Dermis blood vessel endothelial cell (primary cell): ENCODE data around the gene PRR18. TPM values are rescaled to one million over a fixed set of nuclear protein-coding genes. Genes with fewer than 3 reads are reported as not detected.

Experiments
- DNase-seq: peaks from one replicate; pipeline ENCODE4 v3.0.0; 2010
- total RNA-seq: library from RNA; depleted of rRNA; stranded (reverse); fragments of >200 nt; gene quantifications from 2 replicates; pipeline ENCODE4 v1.2.3, GENCODE V29; 2014

PRR18 gene
- total RNA-seq, 1 donor from 2014 or later, result not detected

DNA sequence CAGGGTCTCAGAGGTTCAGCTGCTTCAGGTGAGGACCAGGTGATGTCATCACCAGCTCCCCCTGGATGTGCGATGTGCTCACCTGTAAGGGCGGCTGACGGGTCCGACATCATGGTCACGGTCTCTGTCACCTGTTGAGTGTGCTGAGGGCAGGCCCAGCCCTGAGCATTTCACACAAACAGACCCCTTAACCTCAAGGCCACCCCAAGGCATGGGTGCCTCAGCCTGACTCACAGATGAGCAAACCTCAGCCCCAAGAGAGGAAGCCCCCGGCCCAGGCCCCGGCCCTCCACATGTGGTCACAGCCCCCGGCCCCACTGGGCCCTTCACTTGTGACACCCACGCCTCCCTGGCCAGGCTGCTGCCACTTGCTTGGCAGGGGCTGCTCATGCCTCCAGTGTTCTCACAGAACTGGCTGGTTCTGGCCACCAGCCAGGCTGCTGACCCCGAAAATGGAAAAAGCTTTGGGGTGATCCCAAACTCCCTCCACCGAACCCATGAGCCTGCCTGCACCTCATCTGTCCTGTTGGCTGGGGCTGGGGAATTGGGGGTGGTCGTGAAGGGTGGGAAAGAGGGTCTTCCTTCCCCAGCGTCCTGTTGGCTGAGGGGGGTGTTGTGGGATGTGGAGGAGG, 33.3 kb downstream of the PRR18 start:
- DNase-seq, result no peak

DNA sequence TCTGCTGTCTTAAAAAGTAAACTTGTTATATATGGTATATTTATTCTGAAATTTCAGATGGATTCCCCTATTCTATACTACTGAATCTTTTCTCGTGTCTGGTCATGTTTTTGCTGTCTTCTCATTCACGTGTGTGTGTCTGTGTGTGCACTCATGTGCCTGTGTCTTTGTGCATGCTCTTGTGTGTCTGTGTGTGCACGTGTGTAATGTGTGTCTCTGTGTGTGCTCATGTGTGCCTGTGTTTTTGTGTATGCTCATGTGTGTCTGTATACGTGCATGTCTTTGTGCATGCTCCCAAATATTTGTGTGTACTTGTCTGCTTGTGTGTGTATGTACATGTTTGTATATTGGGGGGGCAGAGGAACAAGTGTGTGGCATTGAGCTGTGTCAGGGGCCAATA, 34.0 kb downstream of the PRR18 start:
- DNase-seq, result no peak

DNA sequence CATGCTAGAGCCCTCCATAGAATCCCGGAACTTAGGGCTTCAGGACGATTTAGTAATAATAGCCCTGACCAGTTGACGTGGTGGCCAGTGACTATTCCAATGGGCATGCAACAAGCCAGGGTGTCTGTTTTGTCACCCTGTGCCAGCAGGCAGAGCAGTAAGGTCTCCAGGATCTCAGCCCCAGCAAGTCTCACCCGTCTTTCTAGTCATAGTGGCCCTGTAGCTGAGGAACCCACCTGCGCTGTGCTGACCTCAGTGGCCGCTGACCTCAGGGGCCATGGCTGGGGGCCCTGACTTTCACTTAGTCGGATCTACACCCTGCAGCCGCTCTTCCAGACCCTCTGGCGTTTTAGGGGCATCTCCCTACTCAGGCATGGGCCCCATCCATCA, 36.8 kb downstream of the PRR18 start:
- no peak for DNase-seq

DNA sequence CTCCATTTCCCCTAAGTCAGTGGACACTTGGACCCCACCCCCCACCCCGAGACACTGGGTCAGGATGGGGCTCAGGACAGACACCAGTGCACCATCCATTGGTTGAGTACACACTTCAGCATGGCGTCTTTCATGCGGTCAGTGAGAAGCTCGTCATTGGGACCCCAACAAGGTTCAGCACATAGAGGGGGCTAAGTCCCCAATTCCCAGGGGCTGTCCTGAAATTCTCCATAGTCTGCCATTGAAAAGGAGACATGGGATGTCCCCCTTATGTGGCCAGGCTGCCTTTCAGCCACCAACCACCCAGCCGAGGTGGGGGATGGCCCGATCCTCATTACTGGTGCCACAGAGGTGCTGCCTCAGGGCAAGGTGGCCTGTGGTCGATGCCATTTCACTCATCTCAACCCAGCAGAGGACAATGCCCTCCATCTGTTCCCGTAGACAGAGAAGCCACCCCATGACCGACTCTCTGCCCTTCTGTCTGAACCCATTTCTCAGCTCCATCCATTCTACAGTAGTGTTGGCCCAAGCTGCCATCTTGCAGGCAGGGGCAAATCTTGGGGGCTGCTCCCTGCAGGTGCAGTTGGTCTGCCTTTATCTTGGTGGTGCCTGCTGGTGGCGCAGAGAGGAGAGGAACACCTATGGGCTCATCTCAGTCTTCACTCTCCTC, 37.4 kb downstream of the PRR18 start:
- no peak for DNase-seq

DNA sequence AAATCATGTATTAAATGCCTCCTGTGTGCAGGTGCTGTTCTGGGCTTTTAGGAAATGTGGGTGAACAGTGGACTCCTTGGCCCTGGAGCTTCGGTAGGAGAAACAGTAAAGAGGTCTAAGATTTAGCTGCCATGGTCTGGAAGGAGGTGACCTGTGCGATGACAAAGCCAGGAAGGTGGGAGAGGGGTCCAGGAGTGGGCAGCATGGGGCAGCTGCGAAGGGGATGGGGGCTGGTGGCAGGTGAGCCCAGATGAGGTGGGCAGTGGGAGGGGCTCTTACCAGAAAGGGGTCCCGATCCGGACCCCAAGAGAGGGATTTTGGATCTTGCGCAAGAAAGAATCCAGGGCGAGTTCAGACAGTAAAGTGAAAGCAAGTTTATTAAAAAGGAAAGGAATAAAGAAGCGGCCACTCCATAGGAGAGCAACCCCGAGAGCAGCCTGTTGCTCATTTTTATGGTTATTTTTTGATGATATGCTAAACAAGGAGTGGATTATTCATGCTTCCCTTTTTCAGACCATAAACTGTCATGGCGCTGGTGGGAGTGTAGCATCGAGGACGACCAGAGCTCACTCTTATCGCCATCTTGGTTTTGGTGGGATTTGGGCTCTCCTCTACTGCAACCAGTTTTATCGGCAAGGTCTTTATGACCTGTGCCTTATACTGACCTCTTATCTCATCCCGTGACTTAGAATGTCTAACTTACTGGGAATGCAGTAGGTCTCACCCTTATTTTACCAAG, 38.7 kb downstream of the PRR18 start:
- no peak for DNase-seq

DNA sequence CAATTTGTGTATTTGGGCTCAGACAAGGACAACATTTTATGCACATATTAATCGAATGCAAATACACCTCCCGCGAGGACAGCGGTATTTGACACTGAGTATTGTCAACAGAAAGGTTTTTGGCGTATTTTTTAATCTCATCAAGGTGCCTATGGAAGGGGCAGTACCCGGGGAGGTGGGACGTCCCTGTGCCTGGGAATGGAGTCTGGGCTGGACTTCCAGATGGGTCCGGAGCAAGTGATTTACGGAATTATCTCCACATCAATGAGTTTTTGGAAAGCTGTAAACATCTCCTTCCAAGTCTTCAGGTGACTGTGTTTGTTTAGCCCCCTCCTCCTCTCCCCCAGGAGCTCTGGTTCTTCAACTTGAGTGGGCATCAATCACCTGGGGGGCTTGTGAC, 39.8 kb downstream of the PRR18 start:
- DNase-seq, result no peak

DNA sequence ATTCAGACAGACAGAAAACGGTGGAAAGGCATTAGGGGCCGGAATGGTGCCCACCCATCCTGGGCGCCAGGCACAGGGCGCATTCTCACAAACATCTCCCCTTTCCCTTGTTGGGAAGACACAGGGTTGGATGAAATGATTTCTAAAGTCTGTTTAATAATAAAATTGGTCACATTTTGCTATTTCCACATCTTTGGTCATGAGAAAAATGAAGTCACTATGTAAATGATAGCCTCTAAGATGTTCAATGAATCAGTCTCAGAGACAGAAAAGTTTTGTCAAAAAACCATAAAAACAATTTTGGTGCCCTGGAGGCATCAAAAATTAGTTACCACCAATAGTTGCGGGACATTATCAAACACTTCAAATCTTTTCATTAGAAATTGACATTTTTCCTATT, 40.7 kb downstream of the PRR18 start:
- no peak for DNase-seq

DNA sequence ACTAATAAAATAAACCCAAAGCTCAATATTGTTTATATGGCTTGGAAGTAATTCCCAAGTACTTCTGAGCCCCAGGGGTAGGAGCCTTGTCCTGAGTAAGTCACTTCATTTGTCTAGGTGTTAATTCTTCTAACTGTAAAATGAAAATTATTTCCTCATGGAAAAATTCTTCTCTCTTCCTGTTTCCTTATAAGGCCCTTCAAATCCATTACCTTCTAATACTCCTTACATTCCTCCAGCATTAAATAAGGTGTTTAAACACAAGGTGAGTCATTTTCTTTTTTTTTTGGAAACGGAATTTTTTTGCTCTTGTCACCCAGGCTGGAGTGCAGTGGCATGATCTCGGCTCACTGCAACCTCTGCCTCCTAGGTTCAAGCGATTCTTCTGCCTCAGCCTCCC, 41.9 kb downstream of the PRR18 start:
- DNase-seq, result no peak

DNA sequence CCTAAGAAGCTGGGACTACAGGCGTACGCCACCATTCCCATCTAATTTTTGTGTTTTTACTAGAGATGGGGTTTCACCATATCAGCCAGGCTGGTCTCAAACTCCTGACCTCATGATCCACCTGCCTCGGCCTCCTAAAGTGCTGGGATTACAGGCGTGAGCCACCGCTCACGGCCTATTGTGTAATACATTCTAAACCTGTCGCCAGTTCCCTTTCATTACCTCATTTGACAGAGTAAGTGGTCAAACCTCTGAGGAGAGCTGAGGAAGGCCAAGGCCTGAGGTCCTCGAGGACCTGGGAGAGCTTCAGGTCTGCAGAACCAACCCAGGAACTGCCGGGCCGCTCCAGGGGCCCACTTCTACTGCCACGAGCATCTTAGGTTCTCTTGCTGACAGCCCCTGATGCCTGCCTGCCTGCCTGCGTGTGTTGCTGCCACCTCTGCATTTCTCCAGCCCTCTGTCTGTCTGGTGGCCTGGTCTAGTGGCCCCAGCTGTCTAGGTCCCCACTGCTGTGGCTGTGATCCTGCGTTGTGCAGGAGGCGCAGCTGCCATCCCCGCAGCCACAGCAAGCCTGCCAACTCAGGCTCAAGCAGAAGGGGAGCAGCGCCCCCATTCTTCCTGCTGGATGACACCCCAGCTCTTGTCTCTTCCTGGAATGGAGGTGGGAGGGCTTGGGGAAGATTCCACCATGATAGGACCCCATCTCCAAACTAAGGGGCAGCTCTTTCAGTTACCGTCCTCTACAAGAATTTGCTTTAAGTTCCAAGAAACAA, 45.3 kb downstream of the PRR18 start:
- DNase-seq, result no peak

DNA sequence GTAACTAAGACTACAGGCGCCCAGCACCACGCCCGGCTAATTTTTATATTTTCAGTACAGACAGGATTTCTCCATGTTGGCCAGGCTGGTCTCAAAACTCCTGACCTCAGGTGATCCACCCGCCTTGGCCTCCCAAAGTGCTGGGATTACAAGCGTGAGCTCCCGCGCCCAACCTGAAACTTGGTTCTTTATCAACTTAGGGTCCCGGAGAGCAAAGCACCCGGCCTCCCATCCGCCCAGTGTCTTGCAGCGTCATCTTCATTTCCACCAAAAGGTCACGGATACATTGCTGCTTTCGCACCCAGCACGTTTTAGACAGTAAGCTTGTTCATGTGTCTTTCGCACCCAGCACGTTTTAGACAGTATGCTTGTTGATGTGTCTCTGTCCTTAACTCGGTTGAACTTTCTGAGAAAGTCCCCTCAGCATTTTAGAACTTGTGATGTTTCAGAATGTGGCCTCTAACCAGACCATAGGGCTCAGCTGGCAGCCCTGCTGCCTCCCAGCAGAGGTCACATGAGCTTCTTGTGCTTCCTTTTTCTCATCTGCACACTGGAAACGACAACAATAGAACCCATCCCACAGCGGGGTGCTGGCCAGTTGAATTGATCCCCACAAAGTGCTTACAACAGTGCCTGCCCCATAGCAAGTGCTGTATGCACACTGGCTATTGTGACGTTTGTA, 48.8 kb downstream of the PRR18 start:
- no peak for DNase-seq

DNA sequence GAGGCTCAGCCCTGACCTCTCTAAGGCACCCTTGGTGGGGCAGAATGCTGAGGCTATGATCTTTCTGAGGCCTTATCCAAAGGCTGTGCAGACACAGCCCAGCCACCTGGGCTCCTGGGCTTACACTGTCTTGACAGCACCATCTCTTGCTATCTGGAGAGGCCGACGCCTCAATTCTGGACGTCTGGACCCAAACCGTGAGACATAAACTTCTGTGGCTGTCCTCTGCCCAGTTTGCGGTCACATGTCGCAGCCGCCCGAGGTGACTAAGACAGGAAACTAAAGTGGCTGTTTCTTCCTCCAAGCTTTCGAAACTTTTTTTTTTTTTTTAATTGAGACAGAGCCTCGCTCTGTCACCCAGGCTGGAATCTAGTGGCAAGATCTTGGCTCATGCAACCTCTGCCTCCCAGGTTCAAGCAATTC, 49.3 kb downstream of the PRR18 start:
- DNase-seq, result peak; percentile 7

DNA sequence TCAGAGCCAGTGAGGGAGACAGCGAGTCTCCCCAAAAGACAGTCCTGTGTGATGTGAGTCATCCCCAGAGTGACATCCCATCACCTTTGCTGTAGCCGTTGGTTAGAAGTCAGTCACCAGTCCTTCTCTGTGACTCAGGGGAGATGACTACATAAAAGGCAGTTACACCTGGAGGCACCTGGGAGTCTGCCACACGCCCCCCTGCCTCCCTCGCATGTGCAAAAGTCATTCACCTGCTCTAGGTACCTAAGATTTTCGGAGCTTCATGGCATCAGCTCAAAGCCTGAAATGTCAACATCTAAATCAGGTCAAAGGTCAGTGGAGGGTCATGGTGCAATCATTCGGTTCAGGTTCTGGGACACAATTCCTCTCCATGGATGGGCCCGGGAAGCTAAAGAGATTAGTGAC, 50.3 kb downstream of the PRR18 start:
- DNase-seq, result no peak

Other genes starting within 250 kb of the PRR18 start
- not detected in 2 replicates for gene TBXT, start 140.5 kb downstream of the PRR18 start, total RNA-seq
- gene SFT2D1, start 34.2 kb upstream of the PRR18 start, total RNA-seq, result 18.1 and 31.8 TPM in 2 replicates
- gene MPC1, start 74.5 kb upstream of the PRR18 start, total RNA-seq, result 15.1 and 19.0 TPM in 2 replicates